ENCODE results near the gene CCDC33. TPM values are rescaled to one million over a fixed set of nuclear protein-coding genes. Genes with fewer than 3 reads are reported as not detected.

CCDC33 gene
- total RNA-seq, 4 donors from 2014 or later = 0.40 TPM; not detected in 3

DNA sequence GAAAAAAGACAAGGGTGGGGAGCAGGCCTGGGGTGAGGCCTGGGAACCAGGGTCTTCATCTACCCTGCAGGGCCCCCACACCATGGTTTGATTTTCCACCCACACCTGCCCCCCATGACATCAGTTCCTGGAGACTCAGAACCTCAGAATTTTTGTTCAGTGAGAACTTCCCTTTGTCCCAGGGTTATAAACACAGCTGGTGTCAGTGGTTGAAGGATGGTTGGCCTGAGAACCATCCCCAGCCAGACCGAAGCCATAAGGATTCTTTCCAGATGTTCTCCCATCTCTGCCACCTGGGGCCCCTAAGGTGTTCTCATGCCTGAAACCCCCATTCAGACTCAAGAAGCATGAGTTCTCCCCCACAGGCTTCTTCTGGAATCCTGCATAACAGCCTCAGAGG, 16.6 kb downstream of the CCDC33 start:
- Histone ChIP-seq H3K27ac (no peak overlapping the region), H3K4me3 (no peak overlapping the region), H3K27me3 (no peaks in the 10 kb centered on the region), H3K9me3 (no peaks in the 10 kb centered on the region), H3K36me3 (no peaks in the 10 kb centered on the region), H3K4me1 (no peaks in the 10 kb centered on the region)
- no peak for TF ChIP-seq POLR2A (IDR thresholded peaks at IDR 0.05)
- TF ChIP-seq, protein P1, sequence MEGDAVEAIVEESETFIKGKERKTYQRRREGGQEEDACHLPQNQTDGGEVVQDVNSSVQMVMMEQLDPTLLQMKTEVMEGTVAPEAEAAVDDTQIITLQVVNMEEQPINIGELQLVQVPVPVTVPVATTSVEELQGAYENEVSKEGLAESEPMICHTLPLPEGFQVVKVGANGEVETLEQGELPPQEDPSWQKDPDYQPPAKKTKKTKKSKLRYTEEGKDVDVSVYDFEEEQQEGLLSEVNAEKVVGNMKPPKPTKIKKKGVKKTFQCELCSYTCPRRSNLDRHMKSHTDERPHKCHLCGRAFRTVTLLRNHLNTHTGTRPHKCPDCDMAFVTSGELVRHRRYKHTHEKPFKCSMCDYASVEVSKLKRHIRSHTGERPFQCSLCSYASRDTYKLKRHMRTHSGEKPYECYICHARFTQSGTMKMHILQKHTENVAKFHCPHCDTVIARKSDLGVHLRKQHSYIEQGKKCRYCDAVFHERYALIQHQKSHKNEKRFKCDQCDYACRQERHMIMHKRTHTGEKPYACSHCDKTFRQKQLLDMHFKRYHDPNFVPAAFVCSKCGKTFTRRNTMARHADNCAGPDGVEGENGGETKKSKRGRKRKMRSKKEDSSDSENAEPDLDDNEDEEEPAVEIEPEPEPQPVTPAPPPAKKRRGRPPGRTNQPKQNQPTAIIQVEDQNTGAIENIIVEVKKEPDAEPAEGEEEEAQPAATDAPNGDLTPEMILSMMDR (IDR thresholded peaks at IDR 0.05) = no peak
- no peak for DNase-seq

DNA sequence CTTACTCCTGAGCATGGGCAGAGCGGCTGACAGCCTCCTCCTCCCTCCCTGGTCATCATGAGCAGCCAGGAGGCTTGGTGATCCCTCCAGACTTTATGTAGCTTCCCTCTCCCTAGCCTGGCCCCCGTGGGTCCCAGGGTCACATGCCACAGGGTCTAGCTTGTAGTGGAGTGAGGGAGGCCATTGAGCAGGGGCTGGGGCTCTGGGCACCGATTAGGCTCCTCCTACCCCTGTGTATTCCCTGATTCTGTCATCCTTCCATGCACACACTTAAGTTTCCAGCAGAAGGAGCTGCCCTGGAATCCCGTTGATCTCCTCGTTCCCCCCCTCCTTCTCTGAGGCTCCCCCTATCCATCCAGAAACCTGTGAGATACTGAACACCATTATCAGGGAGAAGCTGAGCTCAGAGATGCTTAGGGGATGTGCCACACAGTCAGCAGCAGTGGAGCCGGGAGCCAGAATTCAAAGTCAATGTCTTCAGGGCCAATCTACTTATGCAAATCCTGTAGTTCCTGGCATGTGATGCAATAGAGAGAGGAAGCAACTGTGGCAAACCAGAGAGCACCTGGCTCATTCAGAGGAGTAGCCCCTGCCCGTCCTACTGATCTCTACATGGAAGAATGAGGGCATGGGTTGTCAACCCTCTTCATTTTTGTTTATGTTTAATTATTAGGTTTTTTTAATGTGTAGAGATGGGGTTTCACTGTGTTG, 17.2 kb downstream of the CCDC33 start:
- H3K4me3 ChIP-seq = no peak overlapping the region
- no peaks in the 10 kb centered on the region for H3K36me3 ChIP-seq
- H3K27me3 ChIP-seq = no peaks in the 10 kb centered on the region
- no peak for TF ChIP-seq POLR2A (IDR thresholded peaks at IDR 0.05)
- TF ChIP-seq, protein P1 (IDR thresholded peaks at IDR 0.05) = no peak
- no peak for DNase-seq
- no peaks in the 10 kb centered on the region for H3K9me3 ChIP-seq
- H3K27ac ChIP-seq = no peak overlapping the region
- no peaks in the 10 kb centered on the region for H3K4me1 ChIP-seq

DNA sequence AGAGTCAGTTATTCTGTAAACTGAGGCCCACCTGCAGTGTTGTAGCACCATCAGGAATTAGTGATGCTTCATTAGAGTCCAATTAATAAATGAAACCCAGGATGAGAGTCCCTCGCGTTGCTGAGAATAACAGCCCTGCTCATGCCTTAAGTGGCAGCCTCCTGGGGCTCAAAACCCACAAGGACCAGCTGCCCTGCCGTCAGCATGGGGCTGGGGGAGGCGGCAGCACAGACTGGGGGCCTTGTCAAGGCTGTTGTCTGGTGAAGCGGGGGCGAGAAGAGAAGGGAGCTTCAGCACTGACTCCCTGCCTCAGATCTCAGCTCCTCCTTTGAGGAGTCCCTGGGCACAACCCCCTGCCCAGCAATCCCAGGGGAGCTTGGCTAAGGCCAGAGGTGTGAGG, 21.0 kb downstream of the CCDC33 start:
- Histone ChIP-seq H3K27me3 (no peaks in the 10 kb centered on the region), H3K4me1 (no peaks in the 10 kb centered on the region), H3K36me3 (no peaks in the 10 kb centered on the region), H3K9me3 (no peaks in the 10 kb centered on the region), H3K27ac (no peak overlapping the region), H3K4me3 (no peak overlapping the region)
- no peak for TF ChIP-seq POLR2A (IDR thresholded peaks at IDR 0.05)
- TF ChIP-seq, protein P1 (IDR thresholded peaks at IDR 0.05) = no peak
- no peak for DNase-seq

DNA sequence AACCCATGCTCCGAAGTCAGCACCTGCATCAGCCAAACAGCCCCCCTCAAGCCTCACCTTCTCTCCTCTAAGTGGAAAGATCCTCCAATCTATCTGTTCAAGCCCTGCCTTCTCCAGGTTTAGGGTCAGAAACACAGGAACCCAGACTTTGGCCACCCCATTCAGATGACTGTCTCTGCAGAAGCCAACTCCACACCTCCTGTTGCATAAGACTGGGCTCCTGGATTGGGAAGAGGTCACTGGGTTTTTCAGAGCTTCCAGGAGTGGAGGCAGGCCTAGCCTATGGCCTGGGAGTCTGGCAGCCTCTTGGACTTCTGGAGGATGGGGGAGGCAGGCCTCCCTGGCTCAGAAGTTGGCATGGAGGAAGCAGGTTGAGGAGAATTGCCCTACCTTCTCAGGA, 21.5 kb downstream of the CCDC33 start:
- no peak overlapping the region for H3K4me3 ChIP-seq
- no peaks in the 10 kb centered on the region for H3K4me1 ChIP-seq

DNA sequence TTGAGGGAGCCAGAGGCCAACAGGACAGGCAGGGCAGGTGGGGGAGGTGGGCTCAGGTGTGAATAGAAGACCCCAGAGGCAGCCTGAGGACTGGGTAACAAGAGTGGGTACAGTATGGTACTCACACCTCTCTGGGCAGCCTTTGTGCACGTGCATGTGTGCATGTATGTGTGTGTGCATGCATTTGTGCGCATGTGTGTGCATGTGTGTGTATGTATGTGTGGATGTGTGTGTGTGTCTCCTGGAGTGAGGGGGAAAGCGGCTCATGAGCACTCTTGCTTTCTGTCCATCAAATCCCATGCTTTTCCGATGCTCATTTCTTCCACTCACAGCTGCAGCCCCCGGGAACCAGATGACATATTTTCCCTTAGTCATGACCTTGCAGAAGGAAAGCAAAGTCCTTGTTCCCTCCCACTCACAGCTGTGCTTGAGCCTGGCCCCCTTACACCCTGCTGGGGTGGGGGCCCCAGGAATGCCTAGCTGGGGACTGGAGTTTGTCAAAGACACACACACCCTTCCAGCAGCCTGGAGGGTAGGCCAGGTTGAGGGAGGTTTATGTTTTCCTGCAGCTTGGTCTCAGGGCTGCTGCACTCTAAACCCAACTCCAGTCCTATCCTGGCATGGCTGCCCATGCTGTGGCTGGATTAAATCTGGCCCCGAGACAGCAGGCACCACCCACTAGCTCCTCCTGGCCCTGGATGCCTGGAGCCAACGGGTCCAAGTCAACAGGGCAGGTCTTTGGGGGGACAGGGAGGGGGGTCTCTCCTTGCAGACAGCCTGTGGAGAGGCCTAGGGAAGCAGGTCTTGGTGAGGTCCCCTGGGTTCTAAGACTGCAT, 22.5 kb downstream of the CCDC33 start:
- TF ChIP-seq, protein P1 (IDR thresholded peaks at IDR 0.05) = no peak
- TF ChIP-seq POLR2A (IDR thresholded peaks at IDR 0.05) = no peak
- Histone ChIP-seq H3K27ac (no peak overlapping the region), H3K36me3 (no peaks in the 10 kb centered on the region), H3K4me3 (no peak overlapping the region), H3K9me3 (no peaks in the 10 kb centered on the region), H3K27me3 (no peaks in the 10 kb centered on the region), H3K4me1 (no peaks in the 10 kb centered on the region)
- no peak for DNase-seq

More for the DNA sequence above, 21.5 kb downstream of the CCDC33 start:
- TF ChIP-seq POLR2A (IDR thresholded peaks at IDR 0.05) = no peak
- TF ChIP-seq, protein P1 (IDR thresholded peaks at IDR 0.05) = no peak
- H3K27me3 ChIP-seq = no peaks in the 10 kb centered on the region
- no peaks in the 10 kb centered on the region for H3K36me3 ChIP-seq
- no peaks in the 10 kb centered on the region for H3K9me3 ChIP-seq
- no peak for DNase-seq
- H3K27ac ChIP-seq = no peak overlapping the region
